ENCODE data around the gene MOV10L1. TPM values are rescaled to one million over a fixed set of nuclear protein-coding genes. Genes with fewer than 3 reads are reported as not detected.

Gene MOV10L1
- total and polyA plus RNA-seq, 7 experiments from 2014 or later = not detected

- no peaks in the 10 kb centered on the region for H3K9me3 ChIP-seq (ENCODE audit: control insufficient read depth in 2 of 3, low read length in 3 of 3)
- no peaks in the 10 kb centered on the region for H3K36me3 ChIP-seq (ENCODE audit: control insufficient read depth in 2 of 3, insufficient read depth in 3 of 3, low read length in 3 of 3)
- ATAC-seq (no peak), DNase-seq (no peak)
- H3K4me1 ChIP-seq (ENCODE audit: control insufficient read depth in 2 of 2, insufficient read depth in 2 of 2, low read length in 2 of 2) = no peaks in the 10 kb centered on the region
- ChIA-PET CTCF (no interaction called here), POLR2A (no interaction called here)
- H3K4me1 Mint-ChIP-seq = peaks cover 7 to 19% (median 10%) of the 10 kb centered on the region in 7 donors
- H3K27me3 ChIP-seq (ENCODE audit: control insufficient read depth in 2 of 2, insufficient read depth in 2 of 2, low read length in 2 of 2) = no peaks in the 10 kb centered on the region
- no peak overlapping the region for H3K27ac ChIP-seq (ENCODE audit: low read depth, low read length)
- H3K27me3 Mint-ChIP-seq = peaks cover 0 to 23% (median 9%) of the 10 kb centered on the region in 5 donors
- H3K9me3 Mint-ChIP-seq = peaks cover 0 to 2% (median 0%) of the 10 kb centered on the region in 11 donors
- H3K4me3 Mint-ChIP-seq = no peak overlapping the region
- no peak overlapping the region for H3K4me3 ChIP-seq (ENCODE audit: low read length)
- peaks cover 0 to under 1% (median 0%) of the 10 kb centered on the region in 5 donors for H3K36me3 Mint-ChIP-seq
- intact Hi-C loops (cut with micrococcal nuclease) = no loop called here
- H3K27ac Mint-ChIP-seq = no peak overlapping the region
Observed at GRCh38 chr22:50115693-50116092, 25.9 kb downstream of the MOV10L1 start.

DNA sequence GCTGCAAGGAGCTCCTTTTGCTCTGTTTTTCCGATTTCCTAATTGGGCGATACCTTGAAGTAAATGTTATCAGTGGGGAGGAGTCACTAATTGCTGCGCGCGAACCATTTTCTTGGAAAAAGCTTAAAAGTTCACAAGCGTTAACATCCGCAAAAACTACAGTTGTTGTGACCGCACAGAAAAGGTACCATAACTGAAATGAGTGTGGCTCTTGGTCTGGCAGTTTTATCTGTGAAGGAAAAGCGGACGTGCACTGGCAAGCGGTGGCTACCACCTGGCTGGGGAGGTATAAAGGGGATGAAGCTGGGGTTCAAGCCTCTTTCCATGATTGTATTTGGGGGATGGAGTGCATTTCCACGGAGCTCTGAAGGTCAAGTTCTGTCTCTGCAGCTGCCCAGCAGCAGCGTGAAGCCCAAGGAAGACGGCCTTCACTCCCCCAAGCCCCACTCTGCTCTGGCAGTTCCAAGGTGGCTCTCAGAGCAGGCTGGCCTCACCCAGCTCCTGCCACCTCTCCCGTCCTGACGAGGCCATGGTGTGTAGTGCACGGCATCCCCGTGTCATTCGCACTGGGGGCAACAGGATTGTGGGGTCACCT, 27.5 kb downstream of the MOV10L1 start:
- H3K4me1 Mint-ChIP-seq = peaks cover 4 to 9% (median 6%) of the 10 kb centered on the region in 7 donors
- Histone ChIP-seq H3K9me3 (ENCODE audit: control insufficient read depth in 2 of 3, low read length in 3 of 3) (no peaks in the 10 kb centered on the region), H3K4me3 (ENCODE audit: low read length) (no peak overlapping the region), H3K4me1 (ENCODE audit: control insufficient read depth in 2 of 2, insufficient read depth in 2 of 2, low read length in 2 of 2) (no peaks in the 10 kb centered on the region), H3K36me3 (ENCODE audit: control insufficient read depth in 2 of 3, insufficient read depth in 3 of 3, low read length in 3 of 3) (no peaks in the 10 kb centered on the region), H3K27ac (ENCODE audit: low read depth, low read length) (no peak overlapping the region), H3K27me3 (ENCODE audit: control insufficient read depth in 2 of 2, insufficient read depth in 2 of 2, low read length in 2 of 2) (no peaks in the 10 kb centered on the region)
- POLR2A ChIA-PET = no interaction called here
- intact Hi-C loops (cut with micrococcal nuclease) = no loop called here
- H3K36me3 Mint-ChIP-seq = peaks cover 0 to 4% (median 0%) of the 10 kb centered on the region in 5 donors
- peaks cover 0 to 11% (median 2%) of the 10 kb centered on the region in 11 donors for H3K9me3 Mint-ChIP-seq
- H3K27me3 Mint-ChIP-seq = peaks cover 0 to 34% (median 7%) of the 10 kb centered on the region in 5 donors
- no peak for DNase-seq
- H3K27ac Mint-ChIP-seq = no peak overlapping the region
- no peak overlapping the region for H3K4me3 Mint-ChIP-seq
- CTCF ChIA-PET = no interaction called here
- ATAC-seq = no peak

DNA sequence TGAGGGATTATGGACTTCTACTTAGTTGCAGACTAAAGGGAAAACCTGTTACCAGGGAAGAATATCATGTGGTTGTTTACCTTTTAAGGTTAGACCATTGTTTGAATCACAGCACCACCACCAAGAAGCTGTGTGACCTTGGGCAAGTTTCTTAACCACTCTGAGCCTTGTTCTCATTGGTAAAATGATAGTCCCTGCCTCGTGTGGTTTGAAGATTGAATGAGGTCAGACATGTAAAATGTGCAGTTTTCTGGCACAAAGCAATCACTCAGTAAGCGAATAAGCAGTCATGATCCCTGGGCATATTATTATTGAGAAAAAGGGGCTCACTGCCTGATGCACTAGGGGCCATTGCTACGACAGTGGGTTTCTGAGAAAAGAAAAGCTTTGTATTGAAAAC, 28.3 kb downstream of the MOV10L1 start:
- H3K27ac ChIP-seq (ENCODE audit: low read depth, low read length) = no peak overlapping the region
- peaks cover 0 to 4% (median 0%) of the 10 kb centered on the region in 5 donors for H3K36me3 Mint-ChIP-seq
- H3K36me3 ChIP-seq (ENCODE audit: control insufficient read depth in 2 of 3, insufficient read depth in 3 of 3, low read length in 3 of 3) = no peaks in the 10 kb centered on the region
- no peaks in the 10 kb centered on the region for H3K27me3 ChIP-seq (ENCODE audit: control insufficient read depth in 2 of 2, insufficient read depth in 2 of 2, low read length in 2 of 2)
- H3K9me3 Mint-ChIP-seq = peaks cover 0 to 20% (median 6%) of the 10 kb centered on the region in 11 donors
- ChIA-PET POLR2A (no interaction called here), CTCF (interaction anchor here (0.6 kb wide), 1 partner anchor 23 kb away, joined by 5 read pairs; no protein-coding TSS in a partner anchor)
- no peak for ATAC-seq
- H3K27me3 Mint-ChIP-seq = peaks cover 0 to 29% (median 4%) of the 10 kb centered on the region in 5 donors
- no peaks in the 10 kb centered on the region for H3K4me1 ChIP-seq (ENCODE audit: control insufficient read depth in 2 of 2, insufficient read depth in 2 of 2, low read length in 2 of 2)
- no peak overlapping the region for H3K27ac Mint-ChIP-seq
- H3K4me3 ChIP-seq (ENCODE audit: low read length) = no peak overlapping the region
- intact Hi-C loops (cut with micrococcal nuclease) = no loop called here
- DNase-seq = no peak
- H3K4me1 Mint-ChIP-seq = no peaks in the 10 kb centered on the region
- H3K9me3 ChIP-seq (ENCODE audit: control insufficient read depth in 2 of 3, low read length in 3 of 3) = peaks cover 0 to 4% (median 0%) of the 10 kb centered on the region in 3 experiments
- H3K4me3 Mint-ChIP-seq = no peak overlapping the region

DNA sequence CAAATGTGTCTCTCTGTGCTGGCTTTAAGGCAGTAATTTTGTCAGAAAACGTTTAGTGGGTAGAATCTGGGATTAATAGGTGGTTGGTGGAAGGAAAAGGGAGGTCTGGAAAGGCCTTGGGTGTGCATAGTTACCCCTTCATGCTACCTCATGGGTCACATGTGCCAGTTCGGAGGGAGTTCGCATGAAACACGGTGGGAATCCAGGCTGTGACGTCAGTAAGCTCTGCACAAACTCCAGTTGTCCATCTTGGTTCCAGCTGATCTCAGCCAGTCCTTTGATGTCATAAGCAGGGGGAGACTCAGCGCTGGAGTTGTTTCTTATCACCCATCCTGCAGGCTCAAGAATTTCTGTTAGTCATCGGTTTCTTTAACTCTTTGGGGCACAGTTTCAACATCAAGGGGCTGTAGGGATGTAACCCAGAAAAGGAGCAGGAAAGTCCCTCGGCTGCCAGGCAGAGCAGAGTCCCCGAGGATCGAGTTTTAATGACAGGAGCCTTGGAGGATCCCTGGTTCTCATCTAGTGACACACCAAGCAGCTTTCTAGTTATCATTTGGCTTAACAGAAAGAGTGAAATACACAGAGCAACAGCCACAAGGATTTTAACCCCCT, 28.9 kb downstream of the MOV10L1 start:
- H3K4me1 Mint-ChIP-seq = no peaks in the 10 kb centered on the region
- DNase-seq = no peak
- CTCF ChIA-PET = interaction anchor here (0.6 kb wide), 1 partner anchor 22 kb away, joined by 5 read pairs; no protein-coding TSS in a partner anchor

DNA sequence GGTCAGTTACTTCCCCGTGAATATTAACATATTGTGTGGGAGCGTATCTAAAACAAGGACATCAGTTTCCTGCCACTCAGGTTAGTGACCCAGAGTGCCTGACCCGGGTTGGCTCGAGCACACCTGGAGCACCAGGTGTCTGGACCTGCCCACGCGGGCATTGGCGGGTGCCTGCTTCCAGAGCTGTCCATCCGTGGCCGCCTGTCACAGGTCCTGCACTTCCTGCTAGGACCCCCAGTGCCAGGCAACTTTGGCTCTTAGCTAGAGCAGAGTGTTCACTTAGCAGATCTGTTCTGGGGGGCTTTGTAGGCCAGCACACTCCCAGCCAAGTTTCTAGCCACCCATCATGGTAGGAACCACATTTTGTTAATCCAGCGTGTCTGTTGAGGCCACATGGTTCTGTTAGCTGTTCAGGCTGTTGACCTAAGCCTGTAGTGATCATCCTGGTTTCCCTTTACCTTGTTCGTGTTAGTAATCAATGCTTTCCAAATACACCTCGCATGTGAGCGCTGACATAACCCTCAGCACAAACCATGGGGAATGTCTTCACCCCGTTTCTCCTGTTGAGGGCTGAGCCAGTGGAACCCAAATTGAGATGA, 29.5 kb downstream of the MOV10L1 start:
- ATAC-seq (no peak), DNase-seq (no peak)
- H3K36me3 Mint-ChIP-seq = peaks cover 0 to 13% (median 3%) of the 10 kb centered on the region in 5 donors
- H3K4me3 Mint-ChIP-seq = no peak overlapping the region
- Histone ChIP-seq H3K9me3 (ENCODE audit: control insufficient read depth in 2 of 3, low read length in 3 of 3) (peaks cover 0 to 7% (median 0%) of the 10 kb centered on the region in 3 experiments), H3K4me3 (ENCODE audit: low read length) (no peak overlapping the region), H3K4me1 (ENCODE audit: control insufficient read depth in 2 of 2, insufficient read depth in 2 of 2, low read length in 2 of 2) (no peaks in the 10 kb centered on the region), H3K36me3 (ENCODE audit: control insufficient read depth in 2 of 3, insufficient read depth in 3 of 3, low read length in 3 of 3) (no peaks in the 10 kb centered on the region), H3K27ac (ENCODE audit: low read depth, low read length) (no peak overlapping the region), H3K27me3 (ENCODE audit: control insufficient read depth in 2 of 2, insufficient read depth in 2 of 2, low read length in 2 of 2) (no peaks in the 10 kb centered on the region)
- no peak overlapping the region for H3K27ac Mint-ChIP-seq
- intact Hi-C loops (cut with micrococcal nuclease) = no loop called here
- ChIA-PET CTCF (no interaction called here), POLR2A (no interaction called here)
- H3K27me3 Mint-ChIP-seq = peaks cover 0 to 39% (median 4%) of the 10 kb centered on the region in 5 donors
- no peaks in the 10 kb centered on the region for H3K4me1 Mint-ChIP-seq
- peaks cover 0 to 31% (median 17%) of the 10 kb centered on the region in 11 donors for H3K9me3 Mint-ChIP-seq

More for the DNA sequence above, 28.9 kb downstream of the MOV10L1 start:
- no peak overlapping the region for H3K27ac ChIP-seq (ENCODE audit: low read depth, low read length)
- no peaks in the 10 kb centered on the region for H3K27me3 ChIP-seq (ENCODE audit: control insufficient read depth in 2 of 2, insufficient read depth in 2 of 2, low read length in 2 of 2)
- Mint-ChIP-seq H3K27ac (no peak overlapping the region), H3K4me3 (no peak overlapping the region), H3K27me3 (peaks cover 0 to 33% (median 4%) of the 10 kb centered on the region in 5 donors), H3K9me3 (peaks cover 0 to 25% (median 11%) of the 10 kb centered on the region in 11 donors), H3K36me3 (peaks cover 0 to 7% (median 0%) of the 10 kb centered on the region in 5 donors)
- H3K4me1 ChIP-seq (ENCODE audit: control insufficient read depth in 2 of 2, insufficient read depth in 2 of 2, low read length in 2 of 2) = no peaks in the 10 kb centered on the region
- H3K9me3 ChIP-seq (ENCODE audit: control insufficient read depth in 2 of 3, low read length in 3 of 3) = peaks cover 0 to 7% (median 0%) of the 10 kb centered on the region in 3 experiments
- intact Hi-C loops (cut with micrococcal nuclease) = no loop called here
- no peaks in the 10 kb centered on the region for H3K36me3 ChIP-seq (ENCODE audit: control insufficient read depth in 2 of 3, insufficient read depth in 3 of 3, low read length in 3 of 3)
- H3K4me3 ChIP-seq (ENCODE audit: low read length) = no peak overlapping the region
- POLR2A ChIA-PET = no interaction called here
- no peak for ATAC-seq

DNA sequence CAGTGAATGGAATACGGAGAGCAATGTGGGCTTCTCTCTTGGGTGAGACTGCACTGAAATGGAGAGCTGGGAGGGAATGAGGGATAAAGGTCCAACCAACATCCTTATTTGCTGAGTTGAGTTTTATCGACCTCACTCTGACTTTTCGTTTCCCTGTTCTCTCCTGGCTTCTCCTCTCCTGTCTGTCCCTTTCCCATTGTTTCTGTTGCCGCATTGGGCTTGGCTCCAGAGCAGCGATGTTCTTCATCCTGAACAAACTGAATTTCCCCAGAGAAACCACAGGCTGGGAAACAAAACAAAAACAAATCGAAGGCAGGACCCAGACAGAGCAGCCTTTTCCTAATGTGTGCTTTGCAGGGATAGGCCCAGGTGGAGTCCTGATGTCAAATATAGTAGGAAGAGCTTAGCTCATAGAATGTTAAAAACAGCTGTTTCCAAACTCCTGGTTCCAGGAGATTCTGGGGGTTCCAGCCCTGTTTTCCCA, 30.0 kb downstream of the MOV10L1 start:
- Mint-ChIP-seq H3K4me1 (no peaks in the 10 kb centered on the region), H3K27ac (no peak overlapping the region), H3K27me3 (peaks cover 0 to 40% (median 4%) of the 10 kb centered on the region in 5 donors), H3K9me3 (peaks cover 0 to 37% (median 19%) of the 10 kb centered on the region in 11 donors), H3K4me3 (no peak overlapping the region), H3K36me3 (peaks cover 0 to 15% (median 3%) of the 10 kb centered on the region in 5 donors)
- DNase-seq (no peak), ATAC-seq (no peak)
- Histone ChIP-seq H3K4me3 (ENCODE audit: low read length) (no peak overlapping the region), H3K27me3 (ENCODE audit: control insufficient read depth in 2 of 2, insufficient read depth in 2 of 2, low read length in 2 of 2) (no peaks in the 10 kb centered on the region), H3K9me3 (ENCODE audit: control insufficient read depth in 2 of 3, low read length in 3 of 3) (peaks cover 0 to 12% (median 0%) of the 10 kb centered on the region in 3 experiments), H3K27ac (ENCODE audit: low read depth, low read length) (no peak overlapping the region), H3K4me1 (ENCODE audit: control insufficient read depth in 2 of 2, insufficient read depth in 2 of 2, low read length in 2 of 2) (no peaks in the 10 kb centered on the region), H3K36me3 (ENCODE audit: control insufficient read depth in 2 of 3, insufficient read depth in 3 of 3, low read length in 3 of 3) (no peaks in the 10 kb centered on the region)
- CTCF ChIA-PET = no interaction called here
- intact Hi-C loops (cut with micrococcal nuclease) = no loop called here
- POLR2A ChIA-PET = no interaction called here

Measured in naive thymus-derived CD4-positive, alpha-beta T cell (primary cell).